ENCODE results near the gene ELFN1.
"Not testable (repeated sequence)": the region's sequence is repeated elsewhere in the genome, so short reads cannot be mapped to it uniquely, and the experiment has no call there.

GRCh38 chr7:1719256-1719655 is 49.2 kb downstream of the ELFN1 start:
- not testable (repeated sequence) for TF ChIP-seq POLR2A, CTCF (IDR thresholded peaks at IDR 0.05)
